Measurements from ENCODE around the gene PPP6R1. TPM values are rescaled to one million over a fixed set of nuclear protein-coding genes. Genes with fewer than 3 reads are reported as not detected.

PPP6R1 gene
- total and polyA plus RNA-seq, 2 of the 13 experiments (the other 11 are each of a cell fraction or from before 2014, with no cell fraction given): 25.8 to 54.0 TPM

DNA sequence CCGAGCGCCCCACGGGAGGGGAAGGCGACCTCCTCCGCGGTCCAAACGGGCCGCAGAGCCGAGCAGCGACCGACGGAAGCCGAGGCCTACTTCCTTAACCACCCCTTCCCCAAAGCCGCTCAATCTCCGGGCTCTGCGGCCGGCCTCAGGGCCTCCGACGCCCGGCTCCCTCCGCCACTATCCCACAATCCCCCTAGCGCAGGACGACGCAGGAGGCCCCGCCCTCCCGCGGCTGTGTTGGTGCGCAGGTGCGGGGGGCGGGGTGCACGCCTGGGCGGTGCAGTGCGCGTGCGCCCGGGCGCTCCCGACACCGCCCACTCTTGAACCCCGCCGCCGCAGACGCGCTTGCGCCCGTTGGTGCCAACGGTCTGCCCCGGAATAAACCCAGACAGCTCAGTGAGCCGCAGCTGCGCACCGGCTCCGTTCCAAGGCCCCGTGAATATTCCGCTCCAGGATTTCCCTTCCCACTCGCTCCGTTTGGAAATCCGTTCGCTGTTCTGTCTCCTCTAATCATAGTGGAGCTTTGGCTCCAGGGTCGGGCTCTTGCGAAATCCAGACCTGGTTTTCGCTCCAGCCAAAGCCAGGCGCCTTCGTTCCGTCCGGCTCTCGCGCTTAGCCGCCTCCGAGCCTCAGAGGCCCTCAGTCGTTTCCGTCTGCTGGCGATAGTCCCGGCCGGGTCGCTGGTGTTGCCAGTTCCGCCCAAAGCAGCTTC, at the start of gene PPP6R1 (continued):
- TF ChIP-seq GMEB1 (CRISPR knock-in tag; IDR thresholded peaks at IDR 0.05; ENCODE audit: borderline replicate concordance): peak; percentile 89
- TF ChIP-seq, protein P1, sequence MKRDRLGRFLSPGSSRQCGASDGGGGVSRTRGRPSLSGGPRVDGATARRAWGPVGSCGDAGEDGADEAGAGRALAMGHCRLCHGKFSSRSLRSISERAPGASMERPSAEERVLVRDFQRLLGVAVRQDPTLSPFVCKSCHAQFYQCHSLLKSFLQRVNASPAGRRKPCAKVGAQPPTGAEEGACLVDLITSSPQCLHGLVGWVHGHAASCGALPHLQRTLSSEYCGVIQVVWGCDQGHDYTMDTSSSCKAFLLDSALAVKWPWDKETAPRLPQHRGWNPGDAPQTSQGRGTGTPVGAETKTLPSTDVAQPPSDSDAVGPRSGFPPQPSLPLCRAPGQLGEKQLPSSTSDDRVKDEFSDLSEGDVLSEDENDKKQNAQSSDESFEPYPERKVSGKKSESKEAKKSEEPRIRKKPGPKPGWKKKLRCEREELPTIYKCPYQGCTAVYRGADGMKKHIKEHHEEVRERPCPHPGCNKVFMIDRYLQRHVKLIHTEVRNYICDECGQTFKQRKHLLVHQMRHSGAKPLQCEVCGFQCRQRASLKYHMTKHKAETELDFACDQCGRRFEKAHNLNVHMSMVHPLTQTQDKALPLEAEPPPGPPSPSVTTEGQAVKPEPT (CRISPR knock-in tag; IDR thresholded peaks at IDR 0.05; ENCODE audit: low read depth): no peak; the same call in 1 of the 2 replicates
- TF ChIP-seq ZBTB26 (CRISPR knock-in tag; IDR thresholded peaks at IDR 0.05; ENCODE audit: borderline replicate concordance): no peak
- TF ChIP-seq NFYB (CRISPR knock-in tag; IDR thresholded peaks at IDR 0.05): peak; percentile 46
- TF ChIP-seq, protein P2, sequence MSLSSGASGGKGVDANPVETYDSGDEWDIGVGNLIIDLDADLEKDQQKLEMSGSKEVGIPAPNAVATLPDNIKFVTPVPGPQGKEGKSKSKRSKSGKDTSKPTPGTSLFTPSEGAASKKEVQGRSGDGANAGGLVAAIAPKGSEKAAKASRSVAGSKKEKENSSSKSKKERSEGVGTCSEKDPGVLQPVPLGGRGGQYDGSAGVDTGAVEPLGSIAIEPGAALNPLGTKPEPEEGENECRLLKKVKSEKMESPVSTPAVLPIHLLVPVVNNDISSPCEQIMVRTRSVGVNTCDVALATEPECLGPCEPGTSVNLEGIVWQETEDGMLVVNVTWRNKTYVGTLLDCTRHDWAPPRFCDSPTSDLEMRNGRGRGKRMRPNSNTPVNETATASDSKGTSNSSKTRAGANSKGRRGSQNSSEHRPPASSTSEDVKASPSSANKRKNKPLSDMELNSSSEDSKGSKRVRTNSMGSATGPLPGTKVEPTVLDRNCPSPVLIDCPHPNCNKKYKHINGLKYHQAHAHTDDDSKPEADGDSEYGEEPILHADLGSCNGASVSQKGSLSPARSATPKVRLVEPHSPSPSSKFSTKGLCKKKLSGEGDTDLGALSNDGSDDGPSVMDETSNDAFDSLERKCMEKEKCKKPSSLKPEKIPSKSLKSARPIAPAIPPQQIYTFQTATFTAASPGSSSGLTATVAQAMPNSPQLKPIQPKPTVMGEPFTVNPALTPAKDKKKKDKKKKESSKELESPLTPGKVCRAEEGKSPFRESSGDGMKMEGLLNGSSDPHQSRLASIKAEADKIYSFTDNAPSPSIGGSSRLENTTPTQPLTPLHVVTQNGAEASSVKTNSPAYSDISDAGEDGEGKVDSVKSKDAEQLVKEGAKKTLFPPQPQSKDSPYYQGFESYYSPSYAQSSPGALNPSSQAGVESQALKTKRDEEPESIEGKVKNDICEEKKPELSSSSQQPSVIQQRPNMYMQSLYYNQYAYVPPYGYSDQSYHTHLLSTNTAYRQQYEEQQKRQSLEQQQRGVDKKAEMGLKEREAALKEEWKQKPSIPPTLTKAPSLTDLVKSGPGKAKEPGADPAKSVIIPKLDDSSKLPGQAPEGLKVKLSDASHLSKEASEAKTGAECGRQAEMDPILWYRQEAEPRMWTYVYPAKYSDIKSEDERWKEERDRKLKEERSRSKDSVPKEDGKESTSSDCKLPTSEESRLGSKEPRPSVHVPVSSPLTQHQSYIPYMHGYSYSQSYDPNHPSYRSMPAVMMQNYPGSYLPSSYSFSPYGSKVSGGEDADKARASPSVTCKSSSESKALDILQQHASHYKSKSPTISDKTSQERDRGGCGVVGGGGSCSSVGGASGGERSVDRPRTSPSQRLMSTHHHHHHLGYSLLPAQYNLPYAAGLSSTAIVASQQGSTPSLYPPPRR (CRISPR knock-in tag; IDR thresholded peaks at IDR 0.05; ENCODE audit: borderline replicate concordance): peak; percentile 40; the same call in 1 of the 2 replicates
- no peak for TF ChIP-seq ZNF749 (CRISPR knock-in tag; IDR thresholded peaks at IDR 0.05; ENCODE audit: borderline replicate concordance)
- TF ChIP-seq CREM (IDR thresholded peaks at IDR 0.05): peak; percentile 77
- no peak for TF ChIP-seq CREM (CRISPR knock-in tag; IDR thresholded peaks at IDR 0.05)
- no peak for TF ChIP-seq SETDB1 (CRISPR knock-in tag; IDR thresholded peaks at IDR 0.05; ENCODE audit: borderline replicate concordance)
- TF ChIP-seq RORA (CRISPR knock-in tag; IDR thresholded peaks at IDR 0.05): no peak
- TF ChIP-seq CREB3 (CRISPR knock-in tag; IDR thresholded peaks at IDR 0.05): no peak; the same call in 1 of the 2 replicates
- peak; percentile 34; the same call in 1 of the 2 replicates for TF ChIP-seq AFF4 (CRISPR knock-in tag; IDR thresholded peaks at IDR 0.05)
- TF ChIP-seq, protein P3, sequence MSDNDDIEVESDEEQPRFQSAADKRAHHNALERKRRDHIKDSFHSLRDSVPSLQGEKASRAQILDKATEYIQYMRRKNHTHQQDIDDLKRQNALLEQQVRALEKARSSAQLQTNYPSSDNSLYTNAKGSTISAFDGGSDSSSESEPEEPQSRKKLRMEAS (IDR thresholded peaks at IDR 0.05): peak; percentile 65
